Liver (tissue), 9 donors: ENCODE measurements around the gene KRT17. TPM values are rescaled to one million over a fixed set of nuclear protein-coding genes. Genes with fewer than 3 reads are reported as not detected.
"Not testable (repeated sequence)": the region's sequence is repeated elsewhere in the genome, so short reads cannot be mapped to it uniquely, and the experiment has no call there.

ENCODE experiments used
- DNase-seq: peaks from one replicate; pipeline ENCODE4 v3.0.0-alpha.2; 2017; ENCODE audit warnings: low spot score
- H3K27ac ChIP-seq, 2 donors: one replicate each; pipeline ENCODE4 v1.7.0; 2013; ENCODE audit warnings: inconsistent platforms in 2 of 2, low read length in 2 of 2, control low read depth in 1 of 2, low read depth in 1 of 2, mild to moderate bottlenecking in 1 of 2
- H3K27me3 ChIP-seq, 4 donors: one replicate each; pipeline versions ENCODE4 v1.6.1 to v1.7.0; 2013; ENCODE audit warnings: low read length in 3 of 4, inconsistent platforms in 1 of 4, mild to moderate bottlenecking in 1 of 4, moderate library complexity in 1 of 4; ENCODE audit not compliant: control insufficient read depth in 4 of 4, insufficient read depth in 4 of 4
- H3K36me3 ChIP-seq, 4 donors: one replicate each; pipeline versions ENCODE4 v1.6.1 to v1.7.0; 2013; ENCODE audit warnings: low read length in 3 of 4, mild to moderate bottlenecking in 3 of 4, low read depth in 1 of 4, moderate library complexity in 1 of 4; ENCODE audit not compliant: control insufficient read depth in 4 of 4, insufficient read depth in 3 of 4
- H3K4me1 ChIP-seq, 4 donors: one replicate each; pipeline versions ENCODE4 v1.6.1 to v1.7.0; 2013; ENCODE audit warnings: low read length in 3 of 4, mild to moderate bottlenecking in 3 of 4, moderate library complexity in 1 of 4; ENCODE audit not compliant: control insufficient read depth in 4 of 4, insufficient read depth in 4 of 4
- H3K4me3 ChIP-seq, 3 donors: one replicate each; pipeline versions ENCODE4 v1.6.1 to v1.7.0; 2013; ENCODE audit warnings: low read length in 3 of 3, control low read depth in 1 of 3, low read depth in 1 of 3, mild to moderate bottlenecking in 1 of 3
- H3K9ac ChIP-seq, 2 donors: one replicate each; pipeline ENCODE4 v1.7.0; 2013; ENCODE audit warnings: low read length in 2 of 2, mild to moderate bottlenecking in 2 of 2, moderate library complexity in 2 of 2, control low read depth in 1 of 2, low read depth in 1 of 2
- H3K9me3 ChIP-seq, 4 donors: one replicate each; pipeline versions ENCODE4 v1.6.1 to v1.7.0; 2013; ENCODE audit warnings: low read length in 3 of 4; ENCODE audit not compliant: control insufficient read depth in 4 of 4
- ATF3 ChIP-seq: IDR thresholded peaks from 2 replicates; pipeline ENCODE4 v1.6.1; 2016; ENCODE audit warnings: antibody characterized with exemption
- CTCF ChIP-seq: fragments of 150-350 bp; IDR thresholded peaks from 2 replicates; pipeline ENCODE4 v1.5.1; 2017; ENCODE audit warnings: improper control_type of control experiment, low read depth, low read length; ENCODE audit not compliant: missing input control
- EGR1 ChIP-seq, 2 donors: IDR thresholded peaks; 2 replicates each; pipeline ENCODE4 v1.6.1; 2016 to 2018; ENCODE audit warnings: antibody characterized with exemption in 2 of 2, low read depth in 2 of 2
- FOXA1 ChIP-seq: IDR thresholded peaks from 2 replicates; pipeline ENCODE4 v1.6.1; 2016; ENCODE audit warnings: antibody characterized with exemption
- FOXA2 ChIP-seq: IDR thresholded peaks from 2 replicates; pipeline ENCODE4 v1.6.1; 2016; ENCODE audit warnings: antibody characterized with exemption
- GABPA ChIP-seq, 2 donors: IDR thresholded peaks in 1 of 2; conservative IDR thresholded peaks in 1 of 2; 2 replicates each; pipeline ENCODE4 v1.6.1; 2016; ENCODE audit warnings: antibody characterized with exemption in 2 of 2, mild to moderate bottlenecking in 1 of 2, moderate library complexity in 1 of 2
- HNF4A ChIP-seq, 2 donors: conservative IDR thresholded peaks; 2 replicates each; pipeline ENCODE4 v1.6.1; 2016; ENCODE audit warnings: antibody characterized with exemption in 2 of 2, mild to moderate bottlenecking in 2 of 2
- HNF4G ChIP-seq: IDR thresholded peaks from 2 replicates; pipeline ENCODE4 v1.6.1; 2016; ENCODE audit warnings: antibody characterized with exemption
- JUND ChIP-seq, 2 donors: IDR thresholded peaks; 2 replicates each; pipeline ENCODE4 v1.6.1; 2016; ENCODE audit warnings: antibody characterized with exemption in 2 of 2
- MAX ChIP-seq: IDR thresholded peaks from 2 replicates; pipeline ENCODE4 v1.6.1; 2016; ENCODE audit warnings: antibody characterized with exemption
- NR2F2 ChIP-seq: IDR thresholded peaks from 2 replicates; pipeline ENCODE4 v1.6.1; 2016; ENCODE audit warnings: antibody characterized with exemption
- RAD21 ChIP-seq, 2 donors: IDR thresholded peaks; 2 replicates each; pipeline ENCODE4 v1.6.1; 2016; ENCODE audit warnings: antibody characterized with exemption in 2 of 2, mild to moderate bottlenecking in 2 of 2
- REST ChIP-seq: IDR thresholded peaks from 2 replicates; pipeline ENCODE4 v1.6.1; 2016; ENCODE audit warnings: antibody characterized with exemption, mild to moderate bottlenecking
- RXRA ChIP-seq, 2 donors: IDR thresholded peaks; 2 replicates each; pipeline ENCODE4 v1.6.1; 2017 to 2018; ENCODE audit warnings: antibody characterized with exemption in 2 of 2, mild to moderate bottlenecking in 1 of 2
- SP1 ChIP-seq: IDR thresholded peaks from 2 replicates; pipeline ENCODE4 v1.6.1; 2018; ENCODE audit warnings: antibody characterized with exemption, mild to moderate bottlenecking
- TAF1 ChIP-seq: conservative IDR thresholded peaks from 2 replicates; pipeline ENCODE4 v1.6.1; 2016; ENCODE audit warnings: antibody characterized with exemption, mild to moderate bottlenecking
- YY1 ChIP-seq: IDR thresholded peaks from 2 replicates; pipeline ENCODE4 v1.6.1; 2016; ENCODE audit warnings: antibody characterized with exemption, mild to moderate bottlenecking
- ZBTB33 ChIP-seq: IDR thresholded peaks from 2 replicates; pipeline ENCODE4 v1.6.1; 2016; ENCODE audit warnings: antibody characterized with exemption
- WGBS: extraction: QIAGEN DNeasy Blood & Tissue Kit; methylation state at CpG from one replicate; pipeline ENCODE4 v1.1.7; 2013; 5-methylcytosine and 5-hydroxymethylcytosine counted together
- polyA plus RNA-seq, 2 donors: library from polyadenylated mRNA; stranded (reverse) in 1 of 2; unstranded in 1 of 2; fragments of 200-250 nt in 1 of 2; fragments of >200 nt in 1 of 2; fragmentation: Nextera tagmentation in 1 of 2; extraction: Ambion mirVana in 1 of 2; gene quantifications; one replicate each; pipeline versions ENCODE4 v1.2.1 to v1.2.3, GENCODE V29; 2013 to 2015
- total RNA-seq, 2 donors: library from RNA; depleted of rRNA; stranded (reverse); fragments of >200 nt; gene quantifications; one replicate each; pipeline ENCODE4 v1.2.3, GENCODE V29; 2014
- donor health status: healthy.
- donor health status: healthy.
- donor health status: healthy.
- donor health status: healthy.
- donor health status: healthy.

The KRT17 gene
- total and polyA plus RNA-seq, 4 donors, result 0.15 TPM; not detected in 3

GRCh38 chr17:41613277-41614082 lies 10.9 kb downstream of the KRT17 start:
- Histone ChIP-seq H3K27me3 (no peaks in the 10 kb centered on the region), H3K4me1 (no peaks in the 10 kb centered on the region), H3K36me3 (no peaks in the 10 kb centered on the region), H3K9ac (no peak overlapping the region), H3K27ac (no peak overlapping the region), H3K4me3 (no peak overlapping the region), H3K9me3 (no peaks in the 10 kb centered on the region)
- no peak for DNase-seq
- WGBS, result 81% methylated on average over 11 of the region's 11 CpGs
- TF ChIP-seq SP1 (no peak), TAF1 (no peak), FOXA1 (no peak), YY1 (no peak), NR2F2 (no peak), ZBTB33 (no peak), ATF3 (no peak), RXRA (IDR thresholded peaks at IDR 0.05) (no peak), RAD21 (IDR thresholded peaks at IDR 0.05) (no peak), HNF4G (no peak), REST (no peak), HNF4A (conservative IDR thresholded peaks at IDR 0.05) (no peak), MAX (no peak), FOXA2 (no peak), CTCF (no peak), JUND (IDR thresholded peaks at IDR 0.05) (no peak), GABPA (IDR thresholded peaks at IDR 0.05 in 1 of 2, conservative IDR thresholded peaks at IDR 0.05 in 1 of 2) (no peak), EGR1 (IDR thresholded peaks at IDR 0.05; ENCODE audit: low read depth in 2 of 2) (no peak)

GRCh38 chr17:41612376-41613160 lies 11.8 kb downstream of the KRT17 start, which contains the start of gene KRT16:
TSS of gene KRT16 (minus strand) at chr17:41612767. CDS start at chr17:41612688, 79 bp downstream.
- H3K27ac ChIP-seq, DNase-seq, H3K4me1 ChIP-seq, H3K4me3 ChIP-seq, H3K27me3 ChIP-seq, H3K9me3 ChIP-seq, H3K36me3 ChIP-seq, H3K9ac ChIP-seq: not testable (repeated sequence)
- 83% methylated on average over 31 of the region's 31 CpGs for WGBS
